K562 (cell line): ENCODE measurements around the gene LIN9. TPM values are rescaled to one million over a fixed set of nuclear protein-coding genes. Genes with fewer than 3 reads are reported as not detected.

ENCODE experiments used
- ATAC-seq: fragments of 200-7000 bp; cut with Tn5 transposase; 3 replicates; pipeline ENCODE4 v1.9.1; 2020; ENCODE audit warnings: moderate library complexity
- BruUV-seq: library from RNA; stranded (reverse); fragments of 400-500 nt; replicated peaks from 2 replicates; lab custom pipeline; 2021; lab: Mats Ljungman, UMichigan
- CTCF ChIA-PET: fragments of 300-600 bp; formaldehyde crosslinking; extraction: SDS; loops from one replicate; lab custom pipeline; 2021; ENCODE audit warnings: low intra/inter-chr PET ratio; lab: Yijun Ruan, JAX
- POLR2A ChIA-PET: fragments of 300-600, 350-650 bp; sonication (Branson Sonifier 250); formaldehyde crosslinking; extraction: SDS; loops from one replicate; lab custom pipeline; 2021; ENCODE audit warnings: antibody characterized with exemption, inconsistent platforms; lab: Yijun Ruan, JAX
- DNase-seq, 4 experiments: peaks; one replicate each; pipeline versions ENCODE4 v3.0.0 to v3.0.0-alpha.2; 2011 to 2018; ENCODE audit warnings: low spot score in 3 of 4, mixed read lengths in 3 of 4; ENCODE audit errors: extremely low read depth in 1 of 4
- FAIRE-seq: peaks from 2 replicates; lab custom pipeline; 2011; peaks lifted over from hg19 to GRCh38; lab: Jason Lieb, UNC
- H2AFZ ChIP-seq: 2 replicates; pipeline ENCODE4 v1.6.0; 2011; ENCODE audit warnings: low read depth, low read length, control low read depth, inconsistent platforms
- H3K27ac ChIP-seq: fragments of 200-600 bp; 3 replicates; pipeline ENCODE4 v1.8.0; 2011; ENCODE audit warnings: low read depth, mild to moderate bottlenecking, control low read depth, inconsistent platforms, low read length, moderate library complexity, mixed read lengths; ENCODE audit errors: extremely low read depth
- H3K27me3 ChIP-seq, 2 experiments: fragments of 300-600 bp in 1 of 2; 2 replicates in 1 of 2; 3 replicates in 1 of 2; pipeline versions ENCODE4 v1.6.0 to v1.8.0; 2011; ENCODE audit warnings: inconsistent platforms in 2 of 2, low read length in 2 of 2, mild to moderate bottlenecking in 1 of 2, mixed read lengths in 1 of 2, moderate library complexity in 1 of 2; ENCODE audit not compliant: control insufficient read depth in 2 of 2, insufficient read depth in 2 of 2
- H3K36me3 ChIP-seq: fragments of 300-600 bp; 3 replicates; pipeline ENCODE4 v1.8.0; 2011; ENCODE audit warnings: mild to moderate bottlenecking, low read length, inconsistent platforms; ENCODE audit not compliant: control insufficient read depth, insufficient read depth
- H3K4me1 ChIP-seq, 2 experiments: fragments of 200-600 bp in 1 of 2; replicated peaks in 1 of 2; 2 replicates in 1 of 2; 3 replicates in 1 of 2; pipeline versions ENCODE4 v1.5.1 to v1.8.0; 2011; ENCODE audit warnings: inconsistent platforms in 2 of 2, low read length in 2 of 2, mild to moderate bottlenecking in 1 of 2, mixed read lengths in 1 of 2, moderate library complexity in 1 of 2; ENCODE audit not compliant: control insufficient read depth in 2 of 2, insufficient read depth in 2 of 2
- H3K4me2 ChIP-seq: 2 replicates; pipeline ENCODE4 v1.6.1; 2011; ENCODE audit warnings: low read length, control low read depth, inconsistent platforms, mixed read lengths; ENCODE audit not compliant: insufficient read depth
- H3K4me3 ChIP-seq: fragments of 200-600 bp; sonication (generic), shearing (Covaris generic); 2 replicates; pipeline ENCODE4 v1.5.1; 2016; ENCODE audit warnings: control low read depth, inconsistent platforms
- H3K79me2 ChIP-seq: fragments of 200-600 bp; 3 replicates; pipeline ENCODE4 v1.8.0; 2011; ENCODE audit warnings: low read length, inconsistent platforms; ENCODE audit not compliant: control insufficient read depth, insufficient read depth
- H3K9ac ChIP-seq, 2 experiments: 2 replicates each; pipeline versions ENCODE4 v1.6.0 to v1.6.1; 2011; ENCODE audit warnings: low read depth in 2 of 2, low read length in 2 of 2, control low read depth in 1 of 2, inconsistent platforms in 1 of 2, mild to moderate bottlenecking in 1 of 2, mixed read lengths in 1 of 2; ENCODE audit not compliant: insufficient read depth in 1 of 2
- H3K9me1 ChIP-seq: one replicate; pipeline ENCODE4 v1.6.0; 2011; ENCODE audit warnings: inconsistent platforms, mild to moderate bottlenecking, low read length, moderate library complexity; ENCODE audit not compliant: control insufficient read depth, insufficient read depth
- H3K9me3 ChIP-seq: replicated peaks from 2 replicates; pipeline ENCODE4 v1.5.1; 2011; ENCODE audit warnings: low read depth, low read length, inconsistent platforms; ENCODE audit not compliant: control insufficient read depth, insufficient read depth
- H4K20me1 ChIP-seq: replicated peaks from 2 replicates; pipeline ENCODE4 v1.6.1; 2011; ENCODE audit warnings: low read length, inconsistent platforms, mixed read lengths; ENCODE audit not compliant: control insufficient read depth, insufficient read depth
- MAZ ChIP-seq, 2 experiments: fragments of 450-650 bp in 1 of 2; sonication (generic) in 1 of 2; formaldehyde crosslinking; IDR thresholded peaks in 1 of 2; conservative IDR thresholded peaks in 1 of 2; 2 replicates each; pipeline versions ENCODE4 v1.4.0 to v1.5.0; 2020; ENCODE audit warnings: mild to moderate bottlenecking in 1 of 2, missing genetic modification reagents in 1 of 2
- MYC ChIP-seq, 2 experiments: fragments of 250-450 bp in 1 of 2; sonication (Bioruptor Pico) in 1 of 2; IDR thresholded peaks; 2 replicates each; pipeline versions ENCODE4 v1.5.1 to v1.6.1; 2012 to 2021; ENCODE audit warnings: low read depth in 2 of 2, borderline replicate concordance in 1 of 2, improper control_type of control experiment in 1 of 2, low read length in 1 of 2, mild to moderate bottlenecking in 1 of 2, moderate library complexity in 1 of 2
- SMC3 ChIP-seq: conservative IDR thresholded peaks from 2 replicates; pipeline ENCODE4 v1.6.1; 2011; ENCODE audit warnings: low read depth, low read length, improper control_type of control experiment; ENCODE audit not compliant: insufficient read depth
- SPI1 ChIP-seq: IDR thresholded peaks from 2 replicates; pipeline ENCODE4 v1.6.1; 2011; ENCODE audit warnings: low read depth, low read length, control low read depth, borderline replicate concordance
- ZNF655 ChIP-seq: fragments of 250-450 bp; sonication (Bioruptor Pico); IDR thresholded peaks from 2 replicates; pipeline ENCODE4 v1.5.0; 2021
- ZNF740 ChIP-seq, 3 experiments: fragments of 200-800 bp in 1 of 3; sonication (Bioruptor generic) in 1 of 3; sonication (generic) in 1 of 3; formaldehyde crosslinking in 1 of 3; IDR thresholded peaks; 2 replicates each; pipeline versions ENCODE4 v1.6.1 to v1.8.0; 2016 to 2022; ENCODE audit warnings: mild to moderate bottlenecking in 2 of 3, missing compliant biosample characterization in 2 of 3, missing genetic modification characterization in 2 of 3, missing genetic modification reagents in 1 of 3
- WGBS: fragments of 100-300 bp; shearing (Covaris generic); methylation state at CpG from one replicate; pipeline ENCODE4 v1.1.6; 2016; ENCODE audit warnings: low coverage, mixed read lengths; ENCODE audit not compliant: insufficient coverage; ENCODE audit errors: missing lambda C conversion rate; 5-methylcytosine and 5-hydroxymethylcytosine counted together
- in situ Hi-C: fragments of 300-500 bp; cut with MboI; formaldehyde crosslinking; loops from 4 replicates; pipeline ENCODE4 v1.15.0; 2018; ENCODE audit warnings: inconsistent platforms, mixed read lengths
- intact Hi-C: fragments of 100-400 bp; cut with micrococcal nuclease; formaldehyde crosslinking; loops from 2 replicates; pipeline ENCODE4 v1.14.2; 2022
- polyA plus RNA-seq, 8 experiments: library from polyadenylated mRNA; depleted of rRNA in 4 of 8; stranded (reverse) in 5 of 8; unstranded in 3 of 8; fragments of >200 nt; fragmentation: Nextera tagmentation in 2 of 8; fragmentation: Illumina TruSeq in 1 of 8; extraction: Ambion mirVana in 2 of 8; extraction: Trizol in 1 of 8; gene quantifications; 2 replicates each; pipeline versions ENCODE4 v1.2.1 to v1.2.3, GENCODE V29; 2011 to 2014; ENCODE audit warnings: inconsistent platforms in 1 of 8, missing spikeins in 1 of 8
- total RNA-seq, 7 experiments: library from RNA; depleted of rRNA in 6 of 7; stranded (reverse); fragments of >200 nt in 6 of 7; fragmentation: Illumina TruSeq in 2 of 7; extraction: Trizol in 2 of 7; gene quantifications; 2 replicates each; pipeline versions ENCODE4 v1.2.1 to v1.2.3, GENCODE V29; 2011 to 2021; ENCODE audit warnings: low replicate concordance in 1 of 7

LIN9 gene
- total and polyA plus RNA-seq, 9 of the 15 experiments (the other 6 are each of a cell fraction or from before 2014, with no cell fraction given) = 18.8 to 33.0 (median 25.5) TPM

GRCh38 chr1:226351709-226352108 lies 42.7 kb upstream of the LIN9 start:
- intact Hi-C loops = no loop called here
- CTCF ChIA-PET = no interaction called here

More at GRCh38 chr1:226351709-226352108, 42.7 kb upstream of the LIN9 start:
- 0 out of 2 replicates have a peak, but pooled peaks have one; percentile 10 for TF ChIP-seq ZNF740 (CRISPR knock-in tag; IDR thresholded peaks at IDR 0.05)
- no peak for TF ChIP-seq ZNF740 (tag; IDR thresholded peaks at IDR 0.05)
- peak; percentile 96 for TF ChIP-seq SPI1
- TF ChIP-seq MYC (IDR thresholded peaks at IDR 0.05; ENCODE audit: low read depth, low read length) = no peak
- no peak for TF ChIP-seq MYC (CRISPR knock-in tag; IDR thresholded peaks at IDR 0.05; ENCODE audit: borderline replicate concordance, low read depth)
- no peak for TF ChIP-seq SMC3
- peak in 1 of 2 experiments; percentile 37; a peak in 1 of 4 replicates for TF ChIP-seq MAZ (CRISPR knock-in tag; conservative IDR thresholded peaks at IDR 0.05 in 1 of 2, IDR thresholded peaks at IDR 0.05 in 1 of 2)
- no peak for TF ChIP-seq ZNF655 (CRISPR knock-in tag)
- H4K20me1 ChIP-seq = no peaks in the 10 kb centered on the region; the same call in 1 of the 2 replicates
- in situ Hi-C loops = no loop called here
- no peak overlapping the region for H3K4me2 ChIP-seq
- no peaks in the 10 kb centered on the region for H3K9me3 ChIP-seq
- no peaks in the 10 kb centered on the region for H3K9me1 ChIP-seq
- no TSS peak for BruUV-seq
- H3K27ac ChIP-seq = no peak overlapping the region
- no peak overlapping the region for H2AFZ ChIP-seq
- WGBS = 81% methylated on average over 3 of the region's 3 CpGs
- FAIRE-seq (no peak), ATAC-seq (no peak), DNase-seq (peak in 2 of 4 experiments; percentile 23 to 36)
- H3K27me3 ChIP-seq = no peaks in the 10 kb centered on the region
- H3K9ac ChIP-seq = no peak overlapping the region
- no peaks in the 10 kb centered on the region for H3K79me2 ChIP-seq
- peaks cover 11% of the 10 kb centered on the region; the same call in 2 of the 3 replicates for H3K36me3 ChIP-seq
- peaks cover 18 to 20% of the 10 kb centered on the region in 2 experiments for H3K4me1 ChIP-seq
- H3K4me3 ChIP-seq = no peak overlapping the region
- POLR2A ChIA-PET = interaction anchor here (0.6 to 0.8 kb wide), 2 partner anchors 14 to 440 kb away, joined by 3 read pairs; no protein-coding TSS in a partner anchor
